Testis (tissue), 2 donors: Measurements from ENCODE around the gene CHKA.

Experiments
- POLR2A ChIP-seq: fragments of 450-650 bp; IDR thresholded peaks from one replicate; pipeline ENCODE4 v1.6.1; 2017; ENCODE audit warnings: antibody characterized with exemption, mild to moderate bottlenecking, moderate library complexity
- TF ChIP-seq, protein P1 (sequence below), 3 experiments: fragments of 450-650 bp in 2 of 3; fragments of 200-600 bp in 1 of 3; sonication (generic) in 1 of 3; IDR thresholded peaks; one replicate each; pipeline ENCODE4 v1.5.1; 2016 to 2019; ENCODE audit warnings: antibody characterized with exemption in 3 of 3, mild to moderate bottlenecking in 2 of 3, moderate library complexity in 1 of 3

GRCh38 chr11:68044898-68045351 lies 76.3 kb downstream of the CHKA start:
- TF ChIP-seq, protein P1, sequence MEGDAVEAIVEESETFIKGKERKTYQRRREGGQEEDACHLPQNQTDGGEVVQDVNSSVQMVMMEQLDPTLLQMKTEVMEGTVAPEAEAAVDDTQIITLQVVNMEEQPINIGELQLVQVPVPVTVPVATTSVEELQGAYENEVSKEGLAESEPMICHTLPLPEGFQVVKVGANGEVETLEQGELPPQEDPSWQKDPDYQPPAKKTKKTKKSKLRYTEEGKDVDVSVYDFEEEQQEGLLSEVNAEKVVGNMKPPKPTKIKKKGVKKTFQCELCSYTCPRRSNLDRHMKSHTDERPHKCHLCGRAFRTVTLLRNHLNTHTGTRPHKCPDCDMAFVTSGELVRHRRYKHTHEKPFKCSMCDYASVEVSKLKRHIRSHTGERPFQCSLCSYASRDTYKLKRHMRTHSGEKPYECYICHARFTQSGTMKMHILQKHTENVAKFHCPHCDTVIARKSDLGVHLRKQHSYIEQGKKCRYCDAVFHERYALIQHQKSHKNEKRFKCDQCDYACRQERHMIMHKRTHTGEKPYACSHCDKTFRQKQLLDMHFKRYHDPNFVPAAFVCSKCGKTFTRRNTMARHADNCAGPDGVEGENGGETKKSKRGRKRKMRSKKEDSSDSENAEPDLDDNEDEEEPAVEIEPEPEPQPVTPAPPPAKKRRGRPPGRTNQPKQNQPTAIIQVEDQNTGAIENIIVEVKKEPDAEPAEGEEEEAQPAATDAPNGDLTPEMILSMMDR (IDR thresholded peaks at IDR 0.05): no peak
- TF ChIP-seq POLR2A: no peak
